CD14-positive monocyte (primary cell): Measurements from ENCODE around the gene SPATA32. TPM values are rescaled to one million over a fixed set of nuclear protein-coding genes. Genes with fewer than 3 reads are reported as not detected.

Experiments
- DNase-seq, 3 donors: peaks; one replicate each; pipeline ENCODE4 v3.0.0-alpha.2; 2011 to 2022
- H2AFZ ChIP-seq: 2 replicates; pipeline ENCODE4 v1.6.0; 2012; ENCODE audit warnings: mild to moderate bottlenecking, low read depth, low read length, inconsistent platforms; ENCODE audit not compliant: insufficient read depth, poor library complexity, severe bottlenecking
- H3K27ac ChIP-seq, 2 donors: 1 replicate in 1 of 2; 2 replicates in 1 of 2; pipeline ENCODE4 v1.5.1; 2012 to 2013; ENCODE audit warnings: low read length in 2 of 2, control low read depth in 1 of 2, inconsistent platforms in 1 of 2, low read depth in 1 of 2, mild to moderate bottlenecking in 1 of 2
- H3K27me3 ChIP-seq, 2 donors: one replicate each; pipeline versions ENCODE4 v1.6.0 to v1.6.1; 2011 to 2013; ENCODE audit warnings: low read length in 2 of 2; ENCODE audit not compliant: control insufficient read depth in 2 of 2, insufficient read depth in 2 of 2
- H3K36me3 ChIP-seq, 2 donors: replicated peaks in 1 of 2; 1 replicate in 1 of 2; 2 replicates in 1 of 2; pipeline versions ENCODE4 v1.5.1 to v1.6.1; 2012 to 2013; ENCODE audit warnings: low read length in 2 of 2, control low read depth in 1 of 2, inconsistent platforms in 1 of 2, mild to moderate bottlenecking in 1 of 2; ENCODE audit not compliant: insufficient read depth in 2 of 2, control insufficient read depth in 1 of 2
- H3K4me1 ChIP-seq, 2 donors: 1 replicate in 1 of 2; 2 replicates in 1 of 2; pipeline versions ENCODE4 v1.5.1 to v1.6.1; 2012 to 2013; ENCODE audit warnings: low read length in 2 of 2, control low read depth in 1 of 2, inconsistent platforms in 1 of 2, mild to moderate bottlenecking in 1 of 2, moderate library complexity in 1 of 2; ENCODE audit not compliant: insufficient read depth in 2 of 2, control insufficient read depth in 1 of 2
- H3K4me2 ChIP-seq: replicated peaks from 2 replicates; pipeline ENCODE3; 2012; ENCODE audit warnings: low read length, moderate library complexity, mild to moderate bottlenecking; ENCODE audit not compliant: poor library complexity, severe bottlenecking; ENCODE audit errors: extremely low read depth
- H3K4me3 ChIP-seq, 3 experiments: fragments of 200-600 bp in 1 of 3; sonication (generic) in 1 of 3; replicated peaks in 1 of 3; 1 replicate in 2 of 3; 2 replicates in 1 of 3; pipeline ENCODE4 v1.5.1; 2011 to 2013; ENCODE audit warnings: low read length in 3 of 3, mild to moderate bottlenecking in 3 of 3, control low read depth in 2 of 3, low read depth in 2 of 3, inconsistent platforms in 1 of 3, moderate library complexity in 1 of 3
- H3K79me2 ChIP-seq: 2 replicates; pipeline ENCODE4 v1.6.0; 2012; ENCODE audit warnings: mild to moderate bottlenecking, control low read depth, inconsistent platforms, low read length, moderate library complexity; ENCODE audit not compliant: insufficient read depth
- H3K9ac ChIP-seq: 2 replicates; pipeline ENCODE4 v1.6.0; 2017; ENCODE audit warnings: low read length, mild to moderate bottlenecking; ENCODE audit not compliant: insufficient read depth, poor library complexity, severe bottlenecking
- H3K9me3 ChIP-seq, 2 donors: replicated peaks in 1 of 2; 1 replicate in 1 of 2; 2 replicates in 1 of 2; pipeline versions ENCODE4 v1.5.1 to v1.6.1; 2012 to 2013; ENCODE audit warnings: low read length in 2 of 2, control low read depth in 1 of 2; ENCODE audit not compliant: control insufficient read depth in 1 of 2, insufficient read depth in 1 of 2
- H4K20me1 ChIP-seq: 2 replicates; pipeline ENCODE4 v1.6.0; 2012; ENCODE audit warnings: mild to moderate bottlenecking, low read length, control low read depth, moderate library complexity; ENCODE audit not compliant: insufficient read depth
- H3K27ac Mint-ChIP-seq, 7 donors: one replicate each; pipeline ENCODE4 v1.8.0; 2020; ENCODE audit warnings: mild to moderate bottlenecking in 7 of 7, mixed read lengths in 7 of 7, moderate library complexity in 6 of 7, inconsistent platforms in 2 of 7
- H3K27me3 Mint-ChIP-seq, 3 donors: one replicate each; pipeline ENCODE4 v1.8.0; 2021 to 2022; ENCODE audit warnings: low read depth in 3 of 3, mild to moderate bottlenecking in 3 of 3, mixed read lengths in 3 of 3, moderate library complexity in 3 of 3, inconsistent platforms in 1 of 3
- H3K36me3 Mint-ChIP-seq, 2 donors: one replicate each; pipeline ENCODE4 v1.8.0; 2020; ENCODE audit warnings: mixed read lengths in 2 of 2, inconsistent platforms in 1 of 2, mild to moderate bottlenecking in 1 of 2
- H3K4me1 Mint-ChIP-seq: one replicate; pipeline ENCODE4 v1.8.0; 2020; ENCODE audit warnings: mild to moderate bottlenecking, mixed read lengths
- H3K4me3 Mint-ChIP-seq, 2 donors: one replicate each; pipeline ENCODE4 v1.8.0; 2020; ENCODE audit warnings: mild to moderate bottlenecking in 2 of 2, mixed read lengths in 2 of 2, moderate library complexity in 1 of 2
- H3K9me3 Mint-ChIP-seq, 7 donors: one replicate each; pipeline ENCODE4 v1.8.0; 2020 to 2022; ENCODE audit warnings: mixed read lengths in 7 of 7, mild to moderate bottlenecking in 6 of 7, moderate library complexity in 6 of 7, inconsistent platforms in 2 of 7
- WGBS: methylation state at CpG from one replicate; pipeline ENCODE4 v1.1.5; 2013; ENCODE audit warnings: missing lambda C conversion rate; ENCODE audit not compliant: insufficient coverage; 5-methylcytosine and 5-hydroxymethylcytosine counted together
- intact Hi-C, 2 donors: fragments of 100-400 bp; cut with micrococcal nuclease; formaldehyde crosslinking; loops; one replicate each; pipeline versions ENCODE4 v1.15.0 to v1.15.1; 2023
- polyA plus RNA-seq, 3 donors: library from polyadenylated mRNA; depleted of rRNA in 1 of 3; unstranded in 2 of 3; stranded (reverse) in 1 of 3; fragments of 300-500 nt in 2 of 3; fragments of >200 nt in 1 of 3; fragmentation: Illumina TruSeq in 2 of 3; gene quantifications; 1 replicate in 2 of 3; 2 replicates in 1 of 3; pipeline ENCODE4 v1.2.3, GENCODE V29; 2012 to 2021
- TF ChIP-seq, protein P1 (sequence below): fragments of 200-600 bp; IDR thresholded peaks from one replicate; pipeline ENCODE4 v1.8.0; 2022; ENCODE audit warnings: antibody characterized with exemption, mild to moderate bottlenecking

The SPATA32 gene
- polyA plus RNA-seq, 3 donors, result not detected

DNA sequence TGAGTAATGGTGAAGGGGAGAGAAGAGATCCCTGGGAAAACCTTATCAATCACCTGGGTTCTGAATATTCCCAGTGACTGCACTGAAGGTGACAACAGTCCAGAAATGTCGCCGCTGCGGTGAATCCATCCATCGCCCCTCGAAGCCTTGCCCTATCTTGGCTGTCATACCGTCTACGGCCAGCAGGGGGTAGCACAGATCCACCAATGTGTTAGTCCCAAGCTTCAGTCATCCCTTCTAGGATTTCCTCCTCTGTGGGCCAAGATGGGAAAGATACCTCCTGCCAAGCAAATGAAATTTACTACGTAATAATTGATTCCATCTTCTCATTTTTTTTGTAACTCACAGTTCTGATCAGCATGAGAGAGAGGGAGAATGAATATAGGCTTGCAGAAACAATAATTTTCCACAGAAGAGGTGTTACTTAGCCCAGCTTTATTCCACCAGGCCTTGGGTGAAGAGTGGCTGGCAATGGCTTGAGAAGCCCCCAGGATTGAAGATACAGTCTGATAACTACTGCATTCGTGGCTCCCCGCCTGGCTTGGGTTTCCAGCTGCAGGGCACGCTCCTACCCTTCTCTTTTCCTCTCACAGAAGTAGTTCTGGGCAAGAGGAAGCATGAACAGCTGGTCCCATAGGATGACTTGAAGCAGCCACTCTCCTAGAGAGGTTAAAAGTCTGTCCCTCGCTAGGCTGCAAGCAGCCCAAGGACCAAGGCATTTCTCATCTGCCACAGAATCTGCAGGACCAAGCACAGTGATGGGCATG lies 42.8 kb downstream of the SPATA32 start:
- Histone ChIP-seq H3K4me3 (peak overlapping the region in 2 of 3 experiments; percentile 0 to 99), H3K4me2 (peak overlapping the region; percentile 98), H4K20me1 (peaks cover 79% of the 10 kb centered on the region), H3K9ac (no peak overlapping the region), H3K27ac (peak overlapping the region in 1 of 2 donors; percentile 24), H3K79me2 (peaks cover 56% of the 10 kb centered on the region), H3K36me3 (peaks cover 9 to 29% of the 10 kb centered on the region in 2 donors), H3K27me3 (no peaks in the 10 kb centered on the region), H3K4me1 (peaks cover 32 to 35% of the 10 kb centered on the region in 2 donors), H2AFZ (no peak overlapping the region), H3K9me3 (no peaks in the 10 kb centered on the region)
- intact Hi-C loops, result loop anchor here (1.0 to 5.0 kb wide), 2 partner anchors 16 to 168 kb away; no protein-coding TSS in a partner anchor
- TF ChIP-seq, protein P1, sequence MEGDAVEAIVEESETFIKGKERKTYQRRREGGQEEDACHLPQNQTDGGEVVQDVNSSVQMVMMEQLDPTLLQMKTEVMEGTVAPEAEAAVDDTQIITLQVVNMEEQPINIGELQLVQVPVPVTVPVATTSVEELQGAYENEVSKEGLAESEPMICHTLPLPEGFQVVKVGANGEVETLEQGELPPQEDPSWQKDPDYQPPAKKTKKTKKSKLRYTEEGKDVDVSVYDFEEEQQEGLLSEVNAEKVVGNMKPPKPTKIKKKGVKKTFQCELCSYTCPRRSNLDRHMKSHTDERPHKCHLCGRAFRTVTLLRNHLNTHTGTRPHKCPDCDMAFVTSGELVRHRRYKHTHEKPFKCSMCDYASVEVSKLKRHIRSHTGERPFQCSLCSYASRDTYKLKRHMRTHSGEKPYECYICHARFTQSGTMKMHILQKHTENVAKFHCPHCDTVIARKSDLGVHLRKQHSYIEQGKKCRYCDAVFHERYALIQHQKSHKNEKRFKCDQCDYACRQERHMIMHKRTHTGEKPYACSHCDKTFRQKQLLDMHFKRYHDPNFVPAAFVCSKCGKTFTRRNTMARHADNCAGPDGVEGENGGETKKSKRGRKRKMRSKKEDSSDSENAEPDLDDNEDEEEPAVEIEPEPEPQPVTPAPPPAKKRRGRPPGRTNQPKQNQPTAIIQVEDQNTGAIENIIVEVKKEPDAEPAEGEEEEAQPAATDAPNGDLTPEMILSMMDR, result peak; percentile 93
- Mint-ChIP-seq H3K4me3 (peak overlapping the region; percentile 86 to 90), H3K4me1 (peaks cover 28% of the 10 kb centered on the region), H3K36me3 (peaks cover 50 to 77% of the 10 kb centered on the region in 2 donors), H3K9me3 (peaks cover 0 to 8% (median 0%) of the 10 kb centered on the region in 7 donors), H3K27ac (peak overlapping the region in 5 of 7 donors; percentile 58 to 84 (median 61)), H3K27me3 (no peaks in the 10 kb centered on the region)
- DNase-seq, result peak; percentile 74 to 83 (median 80)
- WGBS, result 5% methylated on average over 8 of the region's 12 CpGs

Other genes starting within 250 kb of the SPATA32 start
- 1 to 10 TPM; 6.6 to 10.0 (median 8.7) TPM for gene DCAKD, start 210.5 kb downstream of the SPATA32 start, polyA plus RNA-seq
- 10 to 100 TPM; 27.2 to 50.2 (median 45.1) TPM for gene NMT1, start 200.8 kb downstream of the SPATA32 start, polyA plus RNA-seq
- gene PLCD3, start 129.6 kb downstream of the SPATA32 start, polyA plus RNA-seq, result 10 to 100 TPM in 1 of 3 donors, 1 to 10 TPM in 1, under 1 TPM in 1; 0.97 to 25.8 (median 2.5) TPM
- 1 to 10 TPM; 4.8 to 7.4 (median 6.2) TPM for gene ACBD4, start 126.4 kb downstream of the SPATA32 start, polyA plus RNA-seq
- gene HEXIM1, start 113.6 kb downstream of the SPATA32 start, polyA plus RNA-seq, result 10 to 100 TPM in 1 of 3 donors, 1 to 10 TPM in 2; 2.2 to 14.8 (median 2.5) TPM
- 1 to 10 TPM; 2.5 to 3.0 (median 2.9) TPM for gene HEXIM2, start 100.2 kb downstream of the SPATA32 start, polyA plus RNA-seq
- gene FMNL1, start 40.2 kb downstream of the SPATA32 start, polyA plus RNA-seq, result 100 to 1,000 TPM in 1 of 3 donors, 10 to 100 TPM in 2; 23.8 to 826 (median 24.8) TPM
- 10 to 100 TPM in 1 of 3 donors, 1 to 10 TPM in 2; 1.4 to 29.9 (median 3.8) TPM for gene MAP3K14, start 54.9 kb upstream of the SPATA32 start, polyA plus RNA-seq
- 100 to 1,000 TPM in 1 of 3 donors, 10 to 100 TPM in 2; 47.2 to 315 (median 55.0) TPM for gene ARHGAP27, start 170.8 kb upstream of the SPATA32 start, polyA plus RNA-seq
- 10 to 100 TPM; 12.8 to 41.5 (median 15.0) TPM for gene PLEKHM1, start 228.6 kb upstream of the SPATA32 start, polyA plus RNA-seq